ENCODE measurements around the gene NFATC2IP. TPM values are rescaled to one million over a fixed set of nuclear protein-coding genes. Genes with fewer than 3 reads are reported as not detected.

The NFATC2IP gene
- total RNA-seq, 1 experiment from 2014 or later: 91.0 TPM

- CTCF ChIA-PET: no interaction called here
- intact Hi-C loops (cut with micrococcal nuclease; ENCODE audit: unreplicated experiment): no loop called here
- no peak for DNase-seq
- Mint-ChIP-seq H3K4me3 (ENCODE audit: low read depth, unreplicated experiment) (no peak overlapping the region), H3K9me3 (ENCODE audit: low read depth, unreplicated experiment) (peaks cover 6% of the 10 kb centered on the region), H3K36me3 (ENCODE audit: insufficient read depth, unreplicated experiment) (peaks cover 8% of the 10 kb centered on the region), H3K27ac (ENCODE audit: unreplicated experiment) (no peak overlapping the region), H3K27me3 (ENCODE audit: unreplicated experiment) (no peaks in the 10 kb centered on the region), H3K4me1 (ENCODE audit: low read depth, unreplicated experiment) (no peaks in the 10 kb centered on the region)
- no peak for TF ChIP-seq CTCF (IDR thresholded peaks at IDR 0.05; ENCODE audit: unreplicated experiment)
- BruUV-seq (replicated peaks): no TSS peak
Measured at GRCh38 chr16:28990375-28991040, 39.8 kb downstream of the NFATC2IP start.

- no TSS peak for BruUV-seq (replicated peaks)
- Mint-ChIP-seq H3K36me3 (ENCODE audit: insufficient read depth, unreplicated experiment) (peaks cover 8% of the 10 kb centered on the region), H3K9me3 (ENCODE audit: low read depth, unreplicated experiment) (peaks cover 6% of the 10 kb centered on the region), H3K27me3 (ENCODE audit: unreplicated experiment) (no peaks in the 10 kb centered on the region), H3K27ac (ENCODE audit: unreplicated experiment) (no peak overlapping the region), H3K4me3 (ENCODE audit: low read depth, unreplicated experiment) (no peak overlapping the region), H3K4me1 (ENCODE audit: low read depth, unreplicated experiment) (no peaks in the 10 kb centered on the region)
- no peak for DNase-seq
- CTCF ChIA-PET: no interaction called here
- no peak for TF ChIP-seq CTCF (IDR thresholded peaks at IDR 0.05; ENCODE audit: unreplicated experiment)
- intact Hi-C loops (cut with micrococcal nuclease; ENCODE audit: unreplicated experiment): no loop called here
Measured at GRCh38 chr16:28991687-28992086, 41.0 kb downstream of the NFATC2IP start.

- CTCF ChIA-PET: no interaction called here
- no peaks in the 10 kb centered on the region for H3K4me1 Mint-ChIP-seq (ENCODE audit: low read depth, unreplicated experiment)
- no peak for DNase-seq
- no peaks in the 10 kb centered on the region for H3K27me3 Mint-ChIP-seq (ENCODE audit: unreplicated experiment)
- no peak overlapping the region for H3K27ac Mint-ChIP-seq (ENCODE audit: unreplicated experiment)
- H3K9me3 Mint-ChIP-seq (ENCODE audit: low read depth, unreplicated experiment): peaks cover under 1% of the 10 kb centered on the region
- H3K4me3 Mint-ChIP-seq (ENCODE audit: low read depth, unreplicated experiment): no peak overlapping the region
- no TSS peak for BruUV-seq (replicated peaks)
- intact Hi-C loops (cut with micrococcal nuclease; ENCODE audit: unreplicated experiment): no loop called here
- no peak for TF ChIP-seq CTCF (IDR thresholded peaks at IDR 0.05; ENCODE audit: unreplicated experiment)
- peaks cover 2% of the 10 kb centered on the region for H3K36me3 Mint-ChIP-seq (ENCODE audit: insufficient read depth, unreplicated experiment)
Measured at GRCh38 chr16:28992496-28992895, 41.8 kb downstream of the NFATC2IP start.

GRCh38 chr16:28998837-28999236 lies 48.1 kb downstream of the NFATC2IP start:
- Mint-ChIP-seq H3K4me1 (ENCODE audit: low read depth, unreplicated experiment) (no peaks in the 10 kb centered on the region), H3K27ac (ENCODE audit: unreplicated experiment) (no peak overlapping the region), H3K36me3 (ENCODE audit: insufficient read depth, unreplicated experiment) (no peaks in the 10 kb centered on the region), H3K4me3 (ENCODE audit: low read depth, unreplicated experiment) (no peak overlapping the region), H3K9me3 (ENCODE audit: low read depth, unreplicated experiment) (no peaks in the 10 kb centered on the region), H3K27me3 (ENCODE audit: unreplicated experiment) (peaks cover 22% of the 10 kb centered on the region)
- DNase-seq: no peak
- no TSS peak for BruUV-seq (replicated peaks)
- intact Hi-C loops (cut with micrococcal nuclease; ENCODE audit: unreplicated experiment): no loop called here
- TF ChIP-seq CTCF (IDR thresholded peaks at IDR 0.05; ENCODE audit: unreplicated experiment): no peak
- CTCF ChIA-PET: no interaction called here

All from Calu3 (cell line).